ENCODE measurements around the gene CALHM3.

CALHM3 gene

GRCh38 chr10:103450201-103450695 is 28.8 kb downstream of the CALHM3 start:
- DNase-seq (ENCODE audit: low read depth) = no peak

- DNase-seq (ENCODE audit: low read depth) = no peak
These were observed 29.6 kb downstream of the CALHM3 start for GRCh38 chr10:103449208-103450144.

GRCh38 chr10:103448746-103449145 is 30.3 kb downstream of the CALHM3 start:
- no peak for DNase-seq (ENCODE audit: low read depth)

GRCh38 chr10:103447187-103447586 is 31.9 kb downstream of the CALHM3 start:
- no peak for DNase-seq (ENCODE audit: low read depth)

- DNase-seq (ENCODE audit: low read depth) = no peak
These were observed 33.1 kb downstream of the CALHM3 start for GRCh38 chr10:103445767-103446567.

GRCh38 chr10:103445366-103445765 is 33.7 kb downstream of the CALHM3 start:
- DNase-seq (ENCODE audit: low read depth) = no peak

GRCh38 chr10:103444478-103444877 is 34.6 kb downstream of the CALHM3 start:
- no peak for DNase-seq (ENCODE audit: low read depth)

GRCh38 chr10:103443475-103444185 is 35.4 kb downstream of the CALHM3 start:
- no peak for DNase-seq (ENCODE audit: low read depth)

GRCh38 chr10:103442031-103442461 is 37.0 kb downstream of the CALHM3 start:
- no peak for DNase-seq (ENCODE audit: low read depth)

GRCh38 chr10:103441611-103442010 is 37.4 kb downstream of the CALHM3 start:
- DNase-seq (ENCODE audit: low read depth) = no peak

- DNase-seq (ENCODE audit: low read depth) = no peak
These were observed 37.8 kb downstream of the CALHM3 start for GRCh38 chr10:103441206-103441605.

- DNase-seq (ENCODE audit: low read depth) = no peak
These were observed 38.6 kb downstream of the CALHM3 start for GRCh38 chr10:103440416-103440815.

- DNase-seq (ENCODE audit: low read depth) = no peak
These were observed 39.3 kb downstream of the CALHM3 start for GRCh38 chr10:103439776-103440175.

- no peak for DNase-seq (ENCODE audit: low read depth)
These were observed 45.2 kb downstream of the CALHM3 start for GRCh38 chr10:103433858-103434257.

GRCh38 chr10:103431902-103432301 is 47.1 kb downstream of the CALHM3 start:
- no peak for DNase-seq (ENCODE audit: low read depth)

GRCh38 chr10:103429647-103430046 is 49.4 kb downstream of the CALHM3 start:
- no peak for DNase-seq (ENCODE audit: low read depth)

GRCh38 chr10:103428989-103429643 is 49.9 kb downstream of the CALHM3 start:
- DNase-seq (ENCODE audit: low read depth) = no peak

- DNase-seq (ENCODE audit: low read depth) = no peak
These were observed 51.2 kb downstream of the CALHM3 start for GRCh38 chr10:103427866-103428265.

- DNase-seq (ENCODE audit: low read depth) = no peak
These were observed 55.3 kb downstream of the CALHM3 start for GRCh38 chr10:103423748-103424147.

Measured in activated T-cell treated with anti-CD3 and anti-CD28 coated beads for 1 hour (primary cell).